PC-3 (cell line): ENCODE results near the gene CBL. TPM values are rescaled to one million over a fixed set of nuclear protein-coding genes. Genes with fewer than 3 reads are reported as not detected.
A peak's percentile ranks its signal among the peaks of the same experiment; 100 is the strongest.

Experiments
- ATAC-seq: fragments of 200-7000 bp; cut with Tn5 transposase; 2 replicates; pipeline ENCODE4 v1.9.1; 2020; ENCODE audit warnings: mild to moderate bottlenecking, moderate library complexity
- Bru-seq: library from RNA; stranded (reverse); fragments of 400-500 nt; gene quantifications from one replicate; lab custom pipeline; 2021; lab: Mats Ljungman, UMichigan
- BruChase-seq, 2 experiments: library from RNA; stranded (reverse); fragments of 400-500 nt; gene quantifications; one replicate each; lab custom pipeline; 2021; lab: Mats Ljungman, UMichigan
- BruUV-seq: library from RNA; stranded (reverse); fragments of 400-500 nt; replicated peaks from 2 replicates; lab custom pipeline; 2021; lab: Mats Ljungman, UMichigan
- CTCF ChIA-PET: fragments of 300-600 bp; sonication (Branson Sonifier 250); formaldehyde crosslinking; loops from one replicate; lab custom pipeline; 2022; ENCODE audit warnings: antibody characterized with exemption; lab: Charles Lee
- POLR2A ChIA-PET: fragments of 300-600 bp; sonication (Branson Sonifier 250); formaldehyde crosslinking; loops from one replicate; lab custom pipeline; 2022; ENCODE audit warnings: antibody characterized with exemption; ENCODE audit not compliant: unreplicated experiment; lab: Charles Lee
- DNase-seq: peaks from one replicate; pipeline ENCODE4 v3.0.0-alpha.2; 2015
- H2AFZ ChIP-seq: fragments of 300-600 bp; sonication (generic); 2 replicates; pipeline ENCODE4 v1.6.0; 2016; ENCODE audit warnings: antibody characterized with exemption, low read length
- H3F3A ChIP-seq: fragments of 300-600 bp; sonication (generic); one replicate; pipeline ENCODE4 v1.6.0; 2017; ENCODE audit warnings: antibody characterized with exemption, low read length, control low read depth, mild to moderate bottlenecking; ENCODE audit not compliant: unreplicated experiment
- H3K27ac ChIP-seq: fragments of 300-600 bp; sonication (generic); 2 replicates; pipeline ENCODE4 v1.5.1; 2016; ENCODE audit warnings: mild to moderate bottlenecking, low read length
- H3K27me3 ChIP-seq: fragments of 300-600 bp; sonication (generic); 2 replicates; pipeline ENCODE4 v1.6.1; 2016; ENCODE audit warnings: low read length, mixed read lengths
- H3K36me3 ChIP-seq: fragments of 300-600 bp; sonication (generic); 2 replicates; pipeline ENCODE4 v1.6.1; 2016; ENCODE audit warnings: low read depth, mixed run types, low read length, mixed read lengths
- H3K4me1 ChIP-seq: fragments of 300-600 bp; sonication (generic); 2 replicates; pipeline ENCODE4 v1.5.1; 2016; ENCODE audit warnings: low read length; ENCODE audit not compliant: insufficient read depth
- H3K4me2 ChIP-seq: fragments of 300-600 bp; sonication (generic); 2 replicates; pipeline ENCODE4 v1.6.0; 2016; ENCODE audit warnings: low read length
- H3K4me3 ChIP-seq: fragments of 300-600 bp; sonication (generic); 2 replicates; pipeline ENCODE4 v1.5.1; 2016; ENCODE audit warnings: mild to moderate bottlenecking, low read length, mixed read lengths
- H3K79me2 ChIP-seq: fragments of 300-600 bp; sonication (generic); 2 replicates; pipeline ENCODE4 v1.6.1; 2017; ENCODE audit warnings: low read length, mixed read lengths
- H3K9ac ChIP-seq: fragments of 300-600 bp; sonication (generic); 2 replicates; pipeline ENCODE4 v1.6.0; 2016; ENCODE audit warnings: mild to moderate bottlenecking, low read length
- H3K9me2 ChIP-seq: fragments of 300-600 bp; sonication (generic); replicated peaks from 2 replicates; pipeline ENCODE4 v1.6.1; 2016; ENCODE audit warnings: mixed run types, low read length, mixed read lengths
- H3K9me3 ChIP-seq: fragments of 300-600 bp; sonication (generic); 2 replicates; pipeline ENCODE4 v1.6.1; 2016; ENCODE audit warnings: low read length, mixed read lengths
- H4K20me1 ChIP-seq: fragments of 300-600 bp; sonication (generic); 2 replicates; pipeline ENCODE4 v1.6.1; 2016; ENCODE audit warnings: low read length, mixed read lengths
- EZH2 ChIP-seq: fragments of 300-600 bp; sonication (generic); IDR thresholded peaks from one replicate; pipeline ENCODE4 v1.6.1; 2017; ENCODE audit warnings: antibody characterized with exemption, mild to moderate bottlenecking, low read length; ENCODE audit not compliant: unreplicated experiment
- EZH2phosphoT487 ChIP-seq: fragments of 300-600 bp; sonication (generic); IDR thresholded peaks from 2 replicates; pipeline ENCODE4 v1.6.1; 2018; ENCODE audit warnings: mild to moderate bottlenecking, antibody characterized with exemption, low read length, borderline replicate concordance
- intact Hi-C: fragments of 100-400 bp; cut with micrococcal nuclease; formaldehyde crosslinking; loops from 2 replicates; pipeline ENCODE4 v1.9.0; 2023
- long read RNA-seq: library from polyadenylated mRNA; unstranded; transcript quantifications from one replicate; pipeline ENCODE4 v2.0.0, GENCODE V29; 2021; ENCODE audit not compliant: unreplicated experiment
- total RNA-seq: library from RNA; depleted of rRNA; stranded (reverse); fragments of >200 nt; gene quantifications from 2 replicates; pipeline ENCODE4 v1.2.3, GENCODE V29; 2014; rRNA removed
- TF ChIP-seq, protein P1 (sequence below): fragments of 300-600 bp; sonication (generic); conservative IDR thresholded peaks from 2 replicates; pipeline ENCODE4 v1.5.1; 2017; ENCODE audit warnings: antibody characterized with exemption, low read depth, mild to moderate bottlenecking, low read length

CBL gene
- 11.4 and 15.3 TPM in 2 replicates for total RNA-seq
- Bru-seq, nascent RNA, result percentile 84 among the genes with signal in this experiment
- percentile 92 among the genes with signal in this experiment for BruChase-seq, experiment 1, labeled RNA remaining after a 6-hour chase
- percentile 84 among the genes with signal in this experiment for BruChase-seq, experiment 2, labeled RNA remaining after a 2-hour chase
- long read RNA-seq, full-length matches to known transcripts, result 3 of 28 reads
- long read RNA-seq, partial matches to known transcripts, result 7 of 28 reads
- long read RNA-seq, other reads (novel, unspliced or antisense), result 18 of 28 reads

DNA sequence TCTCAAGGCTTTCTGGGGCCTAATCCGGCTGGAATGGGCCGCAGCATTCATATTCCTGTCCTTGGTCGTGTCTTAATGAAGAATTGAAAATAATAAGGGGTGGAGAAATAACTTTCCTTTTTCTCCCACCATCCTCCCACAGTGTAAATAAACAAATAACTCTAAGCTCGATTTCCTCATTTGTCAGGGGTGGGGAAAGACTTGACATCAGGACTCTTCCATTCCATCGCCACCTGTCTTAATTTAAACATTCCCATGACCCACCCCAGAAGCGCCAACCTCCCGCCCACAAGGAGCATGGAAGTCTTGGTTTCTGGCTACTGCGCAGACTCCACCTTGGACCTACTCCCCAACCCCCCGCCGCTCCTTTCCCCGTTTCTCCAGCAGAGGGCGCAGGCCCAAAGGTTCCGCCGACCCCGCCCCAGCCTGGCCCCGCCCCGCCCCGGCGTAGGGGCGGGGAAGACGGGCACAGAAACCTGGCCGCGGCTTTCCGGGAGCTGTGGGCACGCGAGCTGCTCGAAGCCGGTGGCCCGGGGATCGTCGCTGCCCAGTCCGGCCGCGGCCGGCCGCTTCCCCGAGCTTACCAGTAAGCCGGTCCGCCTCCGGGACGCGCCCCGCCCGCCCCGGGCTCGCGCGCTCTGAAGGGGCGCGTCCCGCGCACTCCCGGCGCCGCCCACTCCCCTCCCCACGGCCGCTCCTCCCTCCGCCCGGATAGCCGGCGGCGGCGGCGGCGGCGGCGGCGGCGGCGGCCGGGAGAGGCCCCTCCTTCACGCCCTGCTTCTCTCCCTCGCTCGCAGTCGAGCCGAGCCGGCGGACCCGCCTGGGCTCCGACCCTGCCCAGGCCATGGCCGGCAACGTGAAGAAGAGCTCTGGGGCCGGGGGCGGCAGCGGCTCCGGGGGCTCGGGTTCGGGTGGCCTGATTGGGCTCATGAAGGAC lies at the start of gene CBL:
TSS of gene CBL (plus strand) at position 766 of the 937 bp plus-strand sequence. CDS start at position 845, 79 bp downstream.
- Histone ChIP-seq H3K9me3 (no peaks in the 10 kb centered on the region), H3K27me3 (no peaks in the 10 kb centered on the region), H3K4me2 (peak within 1 kb of the TSS; percentile 90), H2AFZ (peak within 1 kb of the TSS; percentile 100), H4K20me1 (0 out of 2 replicates have a peak, but pooled peaks cover 7% of the 10 kb centered on the region), H3K9me2 (no peaks in the 10 kb centered on the region), H3F3A (no peaks in the 10 kb centered on the region), H3K27ac (peak within 1 kb of the TSS; percentile 58), H3K4me1 (peaks cover 18% of the 10 kb centered on the region), H3K79me2 (peaks cover 46% of the 10 kb centered on the region), H3K36me3 (no peaks in the 10 kb centered on the region), H3K4me3 (peak within 1 kb of the TSS; percentile 99), H3K9ac (peak within 1 kb of the TSS; percentile 87)
- ATAC-seq, result peak; percentile 86
- intact Hi-C loops, result loop anchor here (1.0 to 5.0 kb wide), 2 partner anchors 78 to 116 kb away; no protein-coding TSS in a partner anchor
- CTCF ChIA-PET, result interaction anchor here (0.5 to 1.1 kb wide), 13 partner anchors 37 to 269 kb away, joined by 3 to 5 read pairs (median 3); partner anchors contain the start of genes NLRX1 and USP2
- BruUV-seq, result no TSS peak
- TF ChIP-seq, protein P1, sequence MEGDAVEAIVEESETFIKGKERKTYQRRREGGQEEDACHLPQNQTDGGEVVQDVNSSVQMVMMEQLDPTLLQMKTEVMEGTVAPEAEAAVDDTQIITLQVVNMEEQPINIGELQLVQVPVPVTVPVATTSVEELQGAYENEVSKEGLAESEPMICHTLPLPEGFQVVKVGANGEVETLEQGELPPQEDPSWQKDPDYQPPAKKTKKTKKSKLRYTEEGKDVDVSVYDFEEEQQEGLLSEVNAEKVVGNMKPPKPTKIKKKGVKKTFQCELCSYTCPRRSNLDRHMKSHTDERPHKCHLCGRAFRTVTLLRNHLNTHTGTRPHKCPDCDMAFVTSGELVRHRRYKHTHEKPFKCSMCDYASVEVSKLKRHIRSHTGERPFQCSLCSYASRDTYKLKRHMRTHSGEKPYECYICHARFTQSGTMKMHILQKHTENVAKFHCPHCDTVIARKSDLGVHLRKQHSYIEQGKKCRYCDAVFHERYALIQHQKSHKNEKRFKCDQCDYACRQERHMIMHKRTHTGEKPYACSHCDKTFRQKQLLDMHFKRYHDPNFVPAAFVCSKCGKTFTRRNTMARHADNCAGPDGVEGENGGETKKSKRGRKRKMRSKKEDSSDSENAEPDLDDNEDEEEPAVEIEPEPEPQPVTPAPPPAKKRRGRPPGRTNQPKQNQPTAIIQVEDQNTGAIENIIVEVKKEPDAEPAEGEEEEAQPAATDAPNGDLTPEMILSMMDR, result peak; percentile 88
- TF ChIP-seq EZH2phosphoT487 (no peak), EZH2 (no peak)
- POLR2A ChIA-PET, result interaction anchor here (0.7 to 0.8 kb wide), 2 partner anchors 138 to 155 kb away, joined by 3 to 17 read pairs; partner anchors contain the start of gene VPS11
- peak; percentile 96 for DNase-seq

GRCh38 chr11:119156496-119156895 lies 49.6 kb upstream of the CBL start:
- DNase-seq (no peak), ATAC-seq (no peak)
- intact Hi-C loops, result no loop called here
- Histone ChIP-seq H3K9ac (no peak overlapping the region), H3K27me3 (no peaks in the 10 kb centered on the region), H3K4me1 (no peaks in the 10 kb centered on the region), H3K4me2 (no peak overlapping the region), H3K9me3 (no peaks in the 10 kb centered on the region), H3K36me3 (no peaks in the 10 kb centered on the region), H3K4me3 (no peak overlapping the region), H3K27ac (no peak overlapping the region), H2AFZ (no peak overlapping the region), H3K9me2 (no peaks in the 10 kb centered on the region), H3K79me2 (no peaks in the 10 kb centered on the region), H4K20me1 (no peaks in the 10 kb centered on the region), H3F3A (no peaks in the 10 kb centered on the region)
- no peak for TF ChIP-seq EZH2
- ChIA-PET POLR2A (no interaction called here), CTCF (interaction anchor here (1.3 kb wide), 1 partner anchor 62 kb away, joined by 3 read pairs; a partner anchor contains a TSS)
- BruUV-seq, result no TSS peak

GRCh38 chr11:119157063-119157462 lies 49.1 kb upstream of the CBL start:
- H3K27ac ChIP-seq, result no peak overlapping the region
- ATAC-seq, result no peak
- no peaks in the 10 kb centered on the region for H3K9me2 ChIP-seq
- H3F3A ChIP-seq, result no peaks in the 10 kb centered on the region
- no peak overlapping the region for H3K4me3 ChIP-seq
- BruUV-seq, result no TSS peak
- H3K4me2 ChIP-seq, result no peak overlapping the region
- no peaks in the 10 kb centered on the region for H3K9me3 ChIP-seq
- no peaks in the 10 kb centered on the region for H4K20me1 ChIP-seq
- H3K79me2 ChIP-seq, result no peaks in the 10 kb centered on the region
- TF ChIP-seq EZH2 (no peak), EZH2phosphoT487 (no peak)
- TF ChIP-seq, protein P1, result no peak
- H3K9ac ChIP-seq, result no peak overlapping the region
- H3K4me1 ChIP-seq, result no peaks in the 10 kb centered on the region
- POLR2A ChIA-PET, result no interaction called here
- H3K36me3 ChIP-seq, result no peaks in the 10 kb centered on the region
- H3K27me3 ChIP-seq, result no peaks in the 10 kb centered on the region
- DNase-seq, result no peak
- intact Hi-C loops, result no loop called here
- no peak overlapping the region for H2AFZ ChIP-seq
- CTCF ChIA-PET, result interaction anchor here (0.6 kb wide), 1 partner anchor 119 kb away, joined by 4 read pairs; no protein-coding TSS in a partner anchor
